IPS-18a (cell line): ENCODE measurements around the gene CYP27B1.

Experiments
- H3K27ac ChIP-seq: one replicate; pipeline ENCODE4 v1.5.1; 2013; ENCODE audit warnings: low read length
- H3K27me3 ChIP-seq: one replicate; pipeline ENCODE4 v1.6.1; 2013; ENCODE audit warnings: mild to moderate bottlenecking, low read length; ENCODE audit not compliant: control insufficient read depth, insufficient read depth
- H3K36me3 ChIP-seq: one replicate; pipeline ENCODE4 v1.6.1; 2013; ENCODE audit warnings: low read depth, low read length; ENCODE audit not compliant: control insufficient read depth
- H3K4me1 ChIP-seq: one replicate; pipeline ENCODE4 v1.6.1; 2013; ENCODE audit warnings: low read depth, low read length; ENCODE audit not compliant: control insufficient read depth
- H3K4me3 ChIP-seq: one replicate; pipeline ENCODE4 v1.5.1; 2013; ENCODE audit warnings: low read length
- H3K9ac ChIP-seq: one replicate; pipeline ENCODE4 v1.6.1; 2013; ENCODE audit warnings: mild to moderate bottlenecking, low read length, moderate library complexity
- H3K9me3 ChIP-seq: one replicate; pipeline ENCODE4 v1.6.1; 2013; ENCODE audit warnings: low read depth, low read length; ENCODE audit not compliant: control insufficient read depth

Gene CYP27B1

GRCh38 chr12:57763881-57764661, 2.8 kb downstream of the CYP27B1 start:
- peak overlapping the region; percentile 58 for H3K4me3 ChIP-seq
- H3K27me3 ChIP-seq, result peaks cover 55% of the 10 kb centered on the region
- peaks cover 17% of the 10 kb centered on the region for H3K4me1 ChIP-seq
- no peak overlapping the region for H3K27ac ChIP-seq
- no peak overlapping the region for H3K9ac ChIP-seq
- H3K36me3 ChIP-seq, result peaks cover 9% of the 10 kb centered on the region
- no peaks in the 10 kb centered on the region for H3K9me3 ChIP-seq

- H3K36me3 ChIP-seq, result no peaks in the 10 kb centered on the region
Observed at GRCh38 chr12:57762463-57762862, 4.4 kb downstream of the CYP27B1 start.

GRCh38 chr12:57761391-57761998, 5.4 kb downstream of the CYP27B1 start:
- H3K27me3 ChIP-seq, result peaks cover 56% of the 10 kb centered on the region

More at GRCh38 chr12:57762463-57762862, 4.4 kb downstream of the CYP27B1 start:
- Histone ChIP-seq H3K4me3 (no peak overlapping the region), H3K9ac (no peak overlapping the region), H3K4me1 (peaks cover 15% of the 10 kb centered on the region), H3K27me3 (peaks cover 56% of the 10 kb centered on the region), H3K27ac (no peak overlapping the region), H3K9me3 (no peaks in the 10 kb centered on the region)

GRCh38 chr12:57760347-57760982, 6.4 kb downstream of the CYP27B1 start:
- Histone ChIP-seq H3K27ac (no peak overlapping the region), H3K4me3 (no peak overlapping the region), H3K27me3 (peaks cover 55% of the 10 kb centered on the region), H3K9me3 (no peaks in the 10 kb centered on the region), H3K36me3 (no peaks in the 10 kb centered on the region), H3K9ac (no peak overlapping the region), H3K4me1 (peaks cover 6% of the 10 kb centered on the region)

More at GRCh38 chr12:57761391-57761998, 5.4 kb downstream of the CYP27B1 start:
- Histone ChIP-seq H3K9ac (no peak overlapping the region), H3K4me1 (peaks cover 6% of the 10 kb centered on the region), H3K4me3 (no peak overlapping the region), H3K36me3 (no peaks in the 10 kb centered on the region), H3K27ac (no peak overlapping the region), H3K9me3 (no peaks in the 10 kb centered on the region)

GRCh38 chr12:57759360-57759980, 7.4 kb downstream of the CYP27B1 start:
- no peak overlapping the region for H3K9ac ChIP-seq
- peaks cover 6% of the 10 kb centered on the region for H3K4me1 ChIP-seq
- no peaks in the 10 kb centered on the region for H3K9me3 ChIP-seq
- H3K36me3 ChIP-seq, result no peaks in the 10 kb centered on the region
- H3K27ac ChIP-seq, result no peak overlapping the region
- peaks cover 47% of the 10 kb centered on the region for H3K27me3 ChIP-seq
- H3K4me3 ChIP-seq, result no peak overlapping the region

GRCh38 chr12:57758552-57759359, 8.1 kb downstream of the CYP27B1 start:
- Histone ChIP-seq H3K36me3 (no peaks in the 10 kb centered on the region), H3K4me3 (no peak overlapping the region), H3K27ac (no peak overlapping the region), H3K27me3 (peaks cover 47% of the 10 kb centered on the region), H3K9me3 (no peaks in the 10 kb centered on the region), H3K9ac (no peak overlapping the region), H3K4me1 (peaks cover 11% of the 10 kb centered on the region)

GRCh38 chr12:57757771-57758170, 9.1 kb downstream of the CYP27B1 start:
- no peak overlapping the region for H3K4me3 ChIP-seq
- no peak overlapping the region for H3K9ac ChIP-seq
- H3K36me3 ChIP-seq, result no peaks in the 10 kb centered on the region
- peaks cover 47% of the 10 kb centered on the region for H3K27me3 ChIP-seq
- no peak overlapping the region for H3K27ac ChIP-seq
- H3K9me3 ChIP-seq, result no peaks in the 10 kb centered on the region
- peaks cover 14% of the 10 kb centered on the region for H3K4me1 ChIP-seq

GRCh38 chr12:57756406-57757341, 10.2 kb downstream of the CYP27B1 start:
- H3K27ac ChIP-seq, result no peak overlapping the region
- peaks cover 44% of the 10 kb centered on the region for H3K27me3 ChIP-seq
- peak overlapping the region; percentile 48 for H3K4me3 ChIP-seq

GRCh38 chr12:57755454-57756372, 11.2 kb downstream of the CYP27B1 start:
- Histone ChIP-seq H3K9ac (no peak overlapping the region), H3K4me3 (peak overlapping the region; percentile 48), H3K27ac (no peak overlapping the region), H3K27me3 (peaks cover 44% of the 10 kb centered on the region), H3K9me3 (no peaks in the 10 kb centered on the region), H3K4me1 (peaks cover 17% of the 10 kb centered on the region), H3K36me3 (peaks cover 2% of the 10 kb centered on the region)

More at GRCh38 chr12:57756406-57757341, 10.2 kb downstream of the CYP27B1 start:
- no peaks in the 10 kb centered on the region for H3K9me3 ChIP-seq
- peaks cover 17% of the 10 kb centered on the region for H3K4me1 ChIP-seq
- H3K36me3 ChIP-seq, result no peaks in the 10 kb centered on the region
- no peak overlapping the region for H3K9ac ChIP-seq

GRCh38 chr12:57755194-57755453, 11.8 kb downstream of the CYP27B1 start:
- no peak overlapping the region for H3K9ac ChIP-seq
- H3K4me3 ChIP-seq, result no peak overlapping the region
- H3K4me1 ChIP-seq, result peaks cover 17% of the 10 kb centered on the region
- no peak overlapping the region for H3K27ac ChIP-seq
- peaks cover 44% of the 10 kb centered on the region for H3K27me3 ChIP-seq
- H3K9me3 ChIP-seq, result no peaks in the 10 kb centered on the region
- peaks cover 8% of the 10 kb centered on the region for H3K36me3 ChIP-seq
